HepG2 (cell line): ENCODE data around the gene MRPL34.

Source experiments
- ATF7-NPFF ChIP-seq: sonication (generic); formaldehyde crosslinking; IDR thresholded peaks from 2 replicates; pipeline ENCODE4 v1.8.1; 2023; ENCODE audit warnings: mild to moderate bottlenecking, low read depth, missing genetic modification reagents, moderate library complexity
- MAFG ChIP-seq: sonication (generic); formaldehyde crosslinking; IDR thresholded peaks from 2 replicates; pipeline ENCODE4 v1.5.1; 2020; ENCODE audit warnings: mild to moderate bottlenecking, missing genetic modification reagents
- NCOA5 ChIP-seq: sonication (generic); formaldehyde crosslinking; IDR thresholded peaks from 2 replicates; pipeline ENCODE4 v1.4.0; 2020; ENCODE audit warnings: missing genetic modification reagents
- NR2F2 ChIP-seq: IDR thresholded peaks from 2 replicates; pipeline ENCODE4 v1.6.1; 2012; ENCODE audit warnings: low read depth, inconsistent platforms, borderline replicate concordance
- PHF5A ChIP-seq: IDR thresholded peaks from one replicate; pipeline ENCODE4 v1.6.1; 2018; ENCODE audit warnings: low read depth, missing genetic modification reagents; ENCODE audit not compliant: unreplicated experiment
- POGZ ChIP-seq: sonication (generic); formaldehyde crosslinking; IDR thresholded peaks from 2 replicates; pipeline ENCODE4 v1.4.0; 2020; ENCODE audit warnings: mild to moderate bottlenecking, missing genetic modification reagents
- POLR2A ChIP-seq, 2 experiments: IDR thresholded peaks; 2 replicates each; pipeline ENCODE4 v1.6.1; 2011; ENCODE audit warnings: low read depth in 2 of 2, low read length in 2 of 2, mild to moderate bottlenecking in 1 of 2, moderate library complexity in 1 of 2; ENCODE audit not compliant: insufficient read depth in 1 of 2
- POLR2AphosphoS5 ChIP-seq: IDR thresholded peaks from 2 replicates; pipeline ENCODE4 v1.6.1; 2012; ENCODE audit warnings: low read depth, low read length
- TF ChIP-seq, protein P1 (sequence below): sonication (generic); formaldehyde crosslinking; IDR thresholded peaks from 2 replicates; pipeline ENCODE4 v1.5.0; 2020; ENCODE audit warnings: mild to moderate bottlenecking, missing genetic modification reagents, moderate library complexity

DNA sequence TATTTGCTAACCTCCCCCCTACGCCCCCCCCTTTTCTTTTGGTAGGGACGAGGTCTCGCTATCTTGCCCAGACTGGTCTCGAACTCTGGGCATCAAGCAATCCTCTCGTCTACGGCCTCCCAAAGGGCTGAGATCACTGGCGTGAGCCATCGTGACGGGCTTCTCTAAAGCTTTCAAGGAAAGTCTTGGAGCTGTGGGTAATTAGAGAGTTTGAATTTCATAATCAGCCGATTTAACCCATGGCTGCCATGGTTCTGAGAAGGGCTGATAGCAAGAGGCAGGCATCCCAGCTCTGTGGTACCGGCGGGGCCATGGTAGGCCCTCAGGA lies 1.8 kb upstream of the MRPL34 start:
- TF ChIP-seq, protein P1, sequence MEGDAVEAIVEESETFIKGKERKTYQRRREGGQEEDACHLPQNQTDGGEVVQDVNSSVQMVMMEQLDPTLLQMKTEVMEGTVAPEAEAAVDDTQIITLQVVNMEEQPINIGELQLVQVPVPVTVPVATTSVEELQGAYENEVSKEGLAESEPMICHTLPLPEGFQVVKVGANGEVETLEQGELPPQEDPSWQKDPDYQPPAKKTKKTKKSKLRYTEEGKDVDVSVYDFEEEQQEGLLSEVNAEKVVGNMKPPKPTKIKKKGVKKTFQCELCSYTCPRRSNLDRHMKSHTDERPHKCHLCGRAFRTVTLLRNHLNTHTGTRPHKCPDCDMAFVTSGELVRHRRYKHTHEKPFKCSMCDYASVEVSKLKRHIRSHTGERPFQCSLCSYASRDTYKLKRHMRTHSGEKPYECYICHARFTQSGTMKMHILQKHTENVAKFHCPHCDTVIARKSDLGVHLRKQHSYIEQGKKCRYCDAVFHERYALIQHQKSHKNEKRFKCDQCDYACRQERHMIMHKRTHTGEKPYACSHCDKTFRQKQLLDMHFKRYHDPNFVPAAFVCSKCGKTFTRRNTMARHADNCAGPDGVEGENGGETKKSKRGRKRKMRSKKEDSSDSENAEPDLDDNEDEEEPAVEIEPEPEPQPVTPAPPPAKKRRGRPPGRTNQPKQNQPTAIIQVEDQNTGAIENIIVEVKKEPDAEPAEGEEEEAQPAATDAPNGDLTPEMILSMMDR (CRISPR knock-in tag) = no peak
- no peak for TF ChIP-seq NR2F2
- no peak for TF ChIP-seq POLR2AphosphoS5
- TF ChIP-seq POLR2A (IDR thresholded peaks at IDR 0.05; ENCODE audit: insufficient read depth in 1 of 2, low read depth in 2 of 2, low read length in 2 of 2) = no peak
- TF ChIP-seq ATF7-NPFF = no peak
- no peak for TF ChIP-seq POGZ (CRISPR knock-in tag)
- TF ChIP-seq PHF5A = no peak
- no peak for TF ChIP-seq MAFG (CRISPR knock-in tag)
- no peak for TF ChIP-seq NCOA5 (CRISPR knock-in tag)
